Effector memory CD4-positive, alpha-beta T cell (primary cell): ENCODE measurements around the gene PRKAR1A.
"Not testable (repeated sequence)": the region's sequence is repeated elsewhere in the genome, so short reads cannot be mapped to it uniquely, and the experiment has no call there.

Source experiments
- DNase-seq, 3 donors: peaks; one replicate each; pipeline ENCODE4 v3.0.0-alpha.2; 2020
- H3K27ac ChIP-seq: 2 replicates; pipeline ENCODE4 v1.7.0; 2013; ENCODE audit warnings: mild to moderate bottlenecking, low read length, moderate library complexity; ENCODE audit not compliant: insufficient read depth, poor library complexity, severe bottlenecking
- H3K27me3 ChIP-seq: replicated peaks from 2 replicates; pipeline ENCODE4 v1.7.0; 2013; ENCODE audit warnings: mild to moderate bottlenecking, low read length; ENCODE audit not compliant: insufficient read depth, control insufficient read depth, poor library complexity, severe bottlenecking
- H3K36me3 ChIP-seq: 2 replicates; pipeline ENCODE4 v1.7.0; 2013; ENCODE audit warnings: mild to moderate bottlenecking, low read length, moderate library complexity; ENCODE audit not compliant: control insufficient read depth, insufficient read depth
- H3K4me1 ChIP-seq: 2 replicates; pipeline ENCODE4 v1.7.0; 2013; ENCODE audit warnings: low read length, mild to moderate bottlenecking; ENCODE audit not compliant: control insufficient read depth, insufficient read depth, poor library complexity, severe bottlenecking
- H3K4me3 ChIP-seq: 2 replicates; pipeline ENCODE4 v1.7.0; 2013; ENCODE audit warnings: low read length, low read depth, mild to moderate bottlenecking; ENCODE audit not compliant: insufficient read depth, poor library complexity, severe bottlenecking
- H3K9me3 ChIP-seq: 2 replicates; pipeline ENCODE4 v1.7.0; 2013; ENCODE audit warnings: mild to moderate bottlenecking, low read length, moderate library complexity; ENCODE audit not compliant: control insufficient read depth

Gene PRKAR1A

DNA sequence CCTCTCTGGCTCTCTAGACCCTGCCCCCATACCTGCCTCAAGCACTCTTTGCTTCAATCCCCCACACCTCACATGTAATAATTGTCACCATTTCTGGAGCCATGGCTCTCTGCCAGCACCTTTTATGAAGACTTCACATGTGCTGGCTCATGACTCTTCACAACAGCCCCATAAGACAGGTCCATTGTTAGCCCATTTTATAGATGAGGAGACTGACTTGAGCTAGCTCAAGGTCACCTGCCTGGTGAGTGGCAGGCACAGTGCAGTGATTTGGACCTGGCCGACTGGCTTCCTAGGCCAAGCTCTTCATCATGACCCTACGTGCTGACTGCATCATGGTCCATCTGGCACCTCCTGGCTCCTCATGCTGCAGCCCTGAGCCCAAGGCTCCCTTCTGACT, 63.9 kb downstream of the PRKAR1A start:
- H3K9me3 ChIP-seq = no peaks in the 10 kb centered on the region
- no peak overlapping the region for H3K4me3 ChIP-seq
- DNase-seq = no peak
- H3K27ac ChIP-seq = no peak overlapping the region
- no peaks in the 10 kb centered on the region for H3K4me1 ChIP-seq
- no peaks in the 10 kb centered on the region for H3K36me3 ChIP-seq
- no peaks in the 10 kb centered on the region for H3K27me3 ChIP-seq

- H3K27ac ChIP-seq = no peak overlapping the region
- no peak for DNase-seq
- no peaks in the 10 kb centered on the region for H3K36me3 ChIP-seq
- no peaks in the 10 kb centered on the region for H3K9me3 ChIP-seq
- H3K27me3 ChIP-seq = no peaks in the 10 kb centered on the region
- H3K4me1 ChIP-seq = no peaks in the 10 kb centered on the region
- H3K4me3 ChIP-seq = no peak overlapping the region
These were observed 64.7 kb downstream of the PRKAR1A start for GRCh38 chr17:68576811-68577496.

DNA sequence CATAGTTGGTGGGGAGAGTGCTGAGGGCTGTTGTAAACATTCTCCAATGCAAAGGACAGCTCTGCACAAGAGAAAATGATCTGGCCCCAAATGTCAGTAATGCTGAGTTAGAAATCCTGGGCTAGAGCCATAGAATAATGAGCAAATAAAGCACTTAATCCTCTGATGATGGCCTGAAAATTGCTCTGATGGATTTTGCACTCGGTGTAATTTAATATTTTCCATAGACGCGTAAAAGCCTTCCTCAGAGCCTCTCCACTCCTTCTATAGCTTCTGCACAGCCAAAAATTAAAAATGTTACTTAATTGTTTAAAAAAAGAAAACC, 65.2 kb downstream of the PRKAR1A start:
- Histone ChIP-seq H3K4me3 (no peak overlapping the region), H3K27me3 (no peaks in the 10 kb centered on the region), H3K36me3 (no peaks in the 10 kb centered on the region), H3K4me1 (no peaks in the 10 kb centered on the region), H3K9me3 (no peaks in the 10 kb centered on the region), H3K27ac (no peak overlapping the region)
- DNase-seq = no peak

- Histone ChIP-seq H3K27ac (no peak overlapping the region), H3K9me3 (no peaks in the 10 kb centered on the region), H3K27me3 (no peaks in the 10 kb centered on the region), H3K36me3 (no peaks in the 10 kb centered on the region), H3K4me3 (no peak overlapping the region), H3K4me1 (no peaks in the 10 kb centered on the region)
- no peak for DNase-seq
These were observed 66.0 kb downstream of the PRKAR1A start for GRCh38 chr17:68578236-68578635.

- H3K36me3 ChIP-seq = no peaks in the 10 kb centered on the region
- H3K9me3 ChIP-seq = no peaks in the 10 kb centered on the region
- no peak overlapping the region for H3K4me3 ChIP-seq
- H3K27ac ChIP-seq = no peak overlapping the region
- H3K4me1 ChIP-seq = no peaks in the 10 kb centered on the region
- no peaks in the 10 kb centered on the region for H3K27me3 ChIP-seq
- no peak for DNase-seq
These were observed 67.1 kb downstream of the PRKAR1A start for GRCh38 chr17:68579194-68579927.

DNA sequence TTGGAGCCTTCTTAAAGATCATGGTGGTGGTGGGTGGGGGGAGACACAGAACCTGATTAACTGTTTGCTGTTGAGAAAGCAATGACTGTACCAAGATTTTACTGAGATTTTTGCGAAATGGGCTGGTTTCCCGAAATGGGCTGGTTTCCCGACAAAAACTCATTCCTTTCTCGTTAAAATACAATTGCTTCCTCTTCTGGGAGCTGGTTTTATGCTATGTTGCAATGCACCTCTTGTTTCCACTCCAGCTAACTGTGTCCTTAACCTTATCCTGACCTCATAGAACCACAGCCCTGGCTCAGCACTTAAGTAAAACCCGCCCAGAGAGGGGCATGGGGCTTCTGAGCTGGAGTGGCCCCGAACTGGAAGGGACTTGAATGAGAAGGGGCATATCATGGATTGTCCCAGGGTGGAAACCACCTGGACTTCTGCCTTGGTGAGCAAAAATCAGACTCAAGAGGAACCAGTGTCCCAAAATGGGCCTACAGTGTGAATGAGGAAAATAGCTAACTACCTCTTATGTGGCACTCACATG, 68.1 kb downstream of the PRKAR1A start:
- H3K9me3 ChIP-seq = no peaks in the 10 kb centered on the region
- H3K4me3 ChIP-seq = no peak overlapping the region
- H3K27me3 ChIP-seq = no peaks in the 10 kb centered on the region
- H3K4me1 ChIP-seq = no peaks in the 10 kb centered on the region
- no peak for DNase-seq
- no peak overlapping the region for H3K27ac ChIP-seq
- no peaks in the 10 kb centered on the region for H3K36me3 ChIP-seq

- Histone ChIP-seq H3K27me3 (no peaks in the 10 kb centered on the region), H3K4me3 (no peak overlapping the region), H3K4me1 (no peaks in the 10 kb centered on the region), H3K9me3 (no peaks in the 10 kb centered on the region), H3K36me3 (no peaks in the 10 kb centered on the region), H3K27ac (no peak overlapping the region)
- no peak for DNase-seq
These were observed 69.8 kb downstream of the PRKAR1A start for GRCh38 chr17:68581863-68582645.

- H3K9me3 ChIP-seq, H3K27ac ChIP-seq, H3K27me3 ChIP-seq, H3K4me3 ChIP-seq, H3K4me1 ChIP-seq, DNase-seq, H3K36me3 ChIP-seq: not testable (repeated sequence)
These were observed 70.6 kb downstream of the PRKAR1A start for GRCh38 chr17:68582867-68583266.

GRCh38 chr17:68584581-68585303, 72.5 kb downstream of the PRKAR1A start:
- Histone ChIP-seq H3K27me3 (no peaks in the 10 kb centered on the region), H3K36me3 (no peaks in the 10 kb centered on the region), H3K4me1 (no peaks in the 10 kb centered on the region)

More at GRCh38 chr17:68584581-68585303, 72.5 kb downstream of the PRKAR1A start:
- Histone ChIP-seq H3K27ac (no peak overlapping the region), H3K9me3 (no peaks in the 10 kb centered on the region), H3K4me3 (no peak overlapping the region)
- no peak for DNase-seq
